Measurements from ENCODE around the gene URB2. TPM values are rescaled to one million over a fixed set of nuclear protein-coding genes. Genes with fewer than 3 reads are reported as not detected.

URB2 gene
- total RNA-seq, 1 donor from 2014 or later, result 9.7 TPM

- Mint-ChIP-seq H3K9me3 (ENCODE audit: unreplicated experiment) (no peaks in the 10 kb centered on the region), H3K36me3 (ENCODE audit: low read depth, unreplicated experiment) (peaks cover 10% of the 10 kb centered on the region), H3K27ac (ENCODE audit: unreplicated experiment) (no peak overlapping the region), H3K4me1 (ENCODE audit: low read depth, unreplicated experiment) (no peaks in the 10 kb centered on the region), H3K4me3 (ENCODE audit: unreplicated experiment) (no peak overlapping the region), H3K27me3 (ENCODE audit: low read depth, unreplicated experiment) (no peaks in the 10 kb centered on the region)
- Histone ChIP-seq H3K36me3 (ENCODE audit: insufficient read depth, low read length) (peaks cover 20% of the 10 kb centered on the region), H3K4me3 (ENCODE audit: insufficient read depth, low read depth, low read length) (no peak overlapping the region), H4K20me1 (ENCODE audit: insufficient read depth, low read length) (peaks cover 50% of the 10 kb centered on the region), H3K9me3 (ENCODE audit: insufficient read depth, low read depth, low read length) (no peaks in the 10 kb centered on the region), H3K27ac (ENCODE audit: low read depth, low read length) (no peak overlapping the region), H3K9ac (ENCODE audit: low read length) (no peak overlapping the region), H3K27me3 (ENCODE audit: insufficient read depth, low read length) (no peaks in the 10 kb centered on the region), H2AFZ (ENCODE audit: low read depth, low read length) (no peak overlapping the region), H3K4me2 (ENCODE audit: low read length) (no peak overlapping the region), H3K4me1 (ENCODE audit: insufficient read depth, low read length) (no peaks in the 10 kb centered on the region), H3K79me2 (ENCODE audit: insufficient read depth, low read length) (peaks cover 48% of the 10 kb centered on the region)
- FAIRE-seq (no peak), DNase-seq (ENCODE audit: low read depth) (no peak)
- no peak for TF ChIP-seq EZH2 (IDR thresholded peaks at IDR 0.05; ENCODE audit: insufficient read depth, low read length)
These were observed 16.9 kb downstream of the URB2 start for GRCh38 chr1:229642970-229643369.

- no peaks in the 10 kb centered on the region for H3K27me3 Mint-ChIP-seq (ENCODE audit: low read depth, unreplicated experiment)
- DNase-seq (ENCODE audit: low read depth) (no peak), FAIRE-seq (no peak)
- no peaks in the 10 kb centered on the region for H3K9me3 Mint-ChIP-seq (ENCODE audit: unreplicated experiment)
- TF ChIP-seq EZH2 (IDR thresholded peaks at IDR 0.05; ENCODE audit: insufficient read depth, low read length), result no peak
- no peak for TF ChIP-seq CTCF (IDR thresholded peaks at IDR 0.05; ENCODE audit: insufficient read depth, low read depth, low read length)
- Histone ChIP-seq H4K20me1 (ENCODE audit: insufficient read depth, low read length) (peaks cover 50% of the 10 kb centered on the region), H3K27ac (ENCODE audit: low read depth, low read length) (no peak overlapping the region), H3K9me3 (ENCODE audit: insufficient read depth, low read depth, low read length) (no peaks in the 10 kb centered on the region), H2AFZ (ENCODE audit: low read depth, low read length) (no peak overlapping the region), H3K4me3 (ENCODE audit: insufficient read depth, low read depth, low read length) (no peak overlapping the region), H3K9ac (ENCODE audit: low read length) (no peak overlapping the region), H3K4me1 (ENCODE audit: insufficient read depth, low read length) (no peaks in the 10 kb centered on the region), H3K4me2 (ENCODE audit: low read length) (no peak overlapping the region), H3K79me2 (ENCODE audit: insufficient read depth, low read length) (peaks cover 43% of the 10 kb centered on the region), H3K36me3 (ENCODE audit: insufficient read depth, low read length) (peaks cover 30% of the 10 kb centered on the region), H3K27me3 (ENCODE audit: insufficient read depth, low read length) (no peaks in the 10 kb centered on the region)
- no peak overlapping the region for H3K4me3 Mint-ChIP-seq (ENCODE audit: unreplicated experiment)
- peaks cover 10% of the 10 kb centered on the region for H3K36me3 Mint-ChIP-seq (ENCODE audit: low read depth, unreplicated experiment)
- H3K4me1 Mint-ChIP-seq (ENCODE audit: low read depth, unreplicated experiment), result no peaks in the 10 kb centered on the region
- H3K27ac Mint-ChIP-seq (ENCODE audit: unreplicated experiment), result peak overlapping the region; percentile 9
These were observed 18.1 kb downstream of the URB2 start for GRCh38 chr1:229643996-229644745.

GRCh38 chr1:229645324-229645993 is 19.4 kb downstream of the URB2 start:
- H3K4me1 ChIP-seq (ENCODE audit: insufficient read depth, low read length), result no peaks in the 10 kb centered on the region
- H3K4me3 ChIP-seq (ENCODE audit: insufficient read depth, low read depth, low read length), result no peak overlapping the region
- H3K9me3 Mint-ChIP-seq (ENCODE audit: unreplicated experiment), result no peaks in the 10 kb centered on the region
- H3K79me2 ChIP-seq (ENCODE audit: insufficient read depth, low read length), result peaks cover 33% of the 10 kb centered on the region
- no peak for TF ChIP-seq EZH2 (IDR thresholded peaks at IDR 0.05; ENCODE audit: insufficient read depth, low read length)
- TF ChIP-seq CTCF (IDR thresholded peaks at IDR 0.05; ENCODE audit: insufficient read depth, low read depth, low read length), result no peak
- H3K9me3 ChIP-seq (ENCODE audit: insufficient read depth, low read depth, low read length), result no peaks in the 10 kb centered on the region
- H3K36me3 ChIP-seq (ENCODE audit: insufficient read depth, low read length), result peaks cover 39% of the 10 kb centered on the region
- FAIRE-seq (no peak), DNase-seq (ENCODE audit: low read depth) (no peak)
- H2AFZ ChIP-seq (ENCODE audit: low read depth, low read length), result no peak overlapping the region
- H3K27ac Mint-ChIP-seq (ENCODE audit: unreplicated experiment), result no peak overlapping the region
- H3K4me1 Mint-ChIP-seq (ENCODE audit: low read depth, unreplicated experiment), result no peaks in the 10 kb centered on the region
- H3K27me3 ChIP-seq (ENCODE audit: insufficient read depth, low read length), result no peaks in the 10 kb centered on the region
- peaks cover 48% of the 10 kb centered on the region for H4K20me1 ChIP-seq (ENCODE audit: insufficient read depth, low read length)
- H3K4me3 Mint-ChIP-seq (ENCODE audit: unreplicated experiment), result no peak overlapping the region
- H3K27me3 Mint-ChIP-seq (ENCODE audit: low read depth, unreplicated experiment), result no peaks in the 10 kb centered on the region
- peaks cover 10% of the 10 kb centered on the region for H3K36me3 Mint-ChIP-seq (ENCODE audit: low read depth, unreplicated experiment)
- H3K9ac ChIP-seq (ENCODE audit: low read length), result no peak overlapping the region
- no peak overlapping the region for H3K4me2 ChIP-seq (ENCODE audit: low read length)
- no peak overlapping the region for H3K27ac ChIP-seq (ENCODE audit: low read depth, low read length)
